A172 (cell line): ENCODE results near the gene NEDD8. TPM values are rescaled to one million over a fixed set of nuclear protein-coding genes. Genes with fewer than 3 reads are reported as not detected.

Experiments used
- DNase-seq: peaks from one replicate; pipeline ENCODE4 v3.0.0-alpha.2; 2015; ENCODE audit warnings: low spot score
- total RNA-seq: library from RNA; depleted of rRNA; stranded (reverse); fragments of >200 nt; shearing (Covaris generic); gene quantifications from 2 replicates; pipeline ENCODE4 v1.2.3, GENCODE V29; 2014

NEDD8 gene
- total RNA-seq, 1 experiment from 2014 or later = 286 TPM

DNA sequence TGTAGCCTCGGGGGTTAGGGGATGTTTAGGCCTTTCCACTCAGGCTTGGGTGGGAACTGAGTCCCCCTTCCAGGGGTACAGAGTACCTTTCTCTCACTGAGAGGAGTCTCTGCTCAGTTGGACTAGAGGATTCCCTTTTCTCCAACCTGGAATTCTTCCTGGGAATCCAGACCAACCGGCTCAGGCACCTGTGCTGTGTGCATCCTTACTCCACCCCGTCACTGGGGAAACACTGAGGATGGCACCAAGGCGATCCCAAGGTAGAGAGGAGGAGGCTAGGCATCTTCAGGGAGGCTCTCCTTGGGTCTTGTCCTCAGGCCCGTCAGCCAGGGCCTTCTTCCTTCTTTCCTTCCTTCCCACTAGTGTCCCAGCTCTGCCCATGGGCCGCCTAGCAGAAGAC is 31.7 kb upstream of the NEDD8 start:
- DNase-seq = no peak

DNA sequence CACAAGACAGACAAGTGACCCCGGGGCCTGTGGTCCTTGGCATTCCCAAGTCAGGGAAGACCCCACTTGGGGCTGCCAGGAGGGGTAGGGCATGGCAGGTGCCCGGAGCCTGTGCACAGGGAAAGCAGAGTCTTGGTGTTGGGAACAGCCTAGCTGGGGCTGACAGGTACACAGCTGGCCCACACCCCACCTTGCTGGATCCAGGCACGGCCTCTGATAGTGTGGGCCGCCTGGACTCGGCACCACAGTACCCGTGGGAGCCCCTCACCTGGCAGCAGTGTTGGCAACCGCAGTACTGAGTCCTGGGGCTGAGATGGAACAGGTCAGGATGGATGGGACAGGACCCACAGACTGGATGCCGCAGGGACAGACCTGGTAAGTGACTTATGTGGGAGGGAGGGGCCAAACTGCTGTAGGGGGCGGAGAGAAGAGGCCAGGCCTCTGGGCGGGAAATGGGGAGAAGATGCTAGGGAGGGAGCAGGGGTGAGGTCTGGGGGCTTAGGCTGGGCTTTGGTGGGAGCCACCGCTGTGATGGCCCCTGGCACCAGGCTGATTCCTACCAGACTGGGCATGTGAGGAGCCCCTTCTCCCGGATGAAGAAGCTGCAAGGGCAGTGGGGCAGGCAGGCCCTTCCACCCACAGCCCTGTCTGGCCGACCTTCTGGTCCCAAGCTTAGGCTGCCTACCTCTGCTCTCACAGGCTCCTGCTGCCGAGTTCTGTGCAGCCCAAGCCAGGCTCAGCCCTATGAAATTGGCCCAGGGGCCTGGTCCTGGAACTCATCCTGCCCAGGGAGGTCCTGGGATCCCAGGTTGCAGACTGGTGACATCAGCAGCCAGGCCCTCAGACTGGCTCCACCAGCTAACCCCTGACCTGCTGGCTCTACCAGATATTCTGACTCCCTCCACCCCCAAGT is 30.9 kb upstream of the NEDD8 start, which contains the start of gene TGM1:
Gene TGM1 (minus strand): TSS at position 357 of the 913 bp plus-strand sequence. CDS start 825 bp downstream, outside the sequence.
- DNase-seq = no peak

DNA sequence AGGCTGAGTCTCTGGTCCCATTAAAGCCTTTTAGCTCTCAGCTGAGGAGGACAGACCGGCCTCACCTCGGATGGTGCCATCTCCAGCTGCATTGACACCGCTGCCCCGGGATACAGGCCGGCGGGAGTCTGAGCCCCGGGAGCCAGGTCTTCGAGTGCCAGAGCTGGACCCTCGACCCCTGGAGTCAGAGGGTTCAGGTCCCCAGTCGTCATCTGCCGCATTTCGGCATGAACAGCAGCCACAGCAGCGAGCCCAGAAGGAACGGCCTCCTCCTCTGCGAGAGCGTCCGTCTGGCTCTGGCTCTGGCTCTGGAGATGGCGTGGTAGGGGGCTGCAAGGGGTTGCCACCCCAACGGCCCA is 29.8 kb upstream of the NEDD8 start:
- no peak for DNase-seq

DNA sequence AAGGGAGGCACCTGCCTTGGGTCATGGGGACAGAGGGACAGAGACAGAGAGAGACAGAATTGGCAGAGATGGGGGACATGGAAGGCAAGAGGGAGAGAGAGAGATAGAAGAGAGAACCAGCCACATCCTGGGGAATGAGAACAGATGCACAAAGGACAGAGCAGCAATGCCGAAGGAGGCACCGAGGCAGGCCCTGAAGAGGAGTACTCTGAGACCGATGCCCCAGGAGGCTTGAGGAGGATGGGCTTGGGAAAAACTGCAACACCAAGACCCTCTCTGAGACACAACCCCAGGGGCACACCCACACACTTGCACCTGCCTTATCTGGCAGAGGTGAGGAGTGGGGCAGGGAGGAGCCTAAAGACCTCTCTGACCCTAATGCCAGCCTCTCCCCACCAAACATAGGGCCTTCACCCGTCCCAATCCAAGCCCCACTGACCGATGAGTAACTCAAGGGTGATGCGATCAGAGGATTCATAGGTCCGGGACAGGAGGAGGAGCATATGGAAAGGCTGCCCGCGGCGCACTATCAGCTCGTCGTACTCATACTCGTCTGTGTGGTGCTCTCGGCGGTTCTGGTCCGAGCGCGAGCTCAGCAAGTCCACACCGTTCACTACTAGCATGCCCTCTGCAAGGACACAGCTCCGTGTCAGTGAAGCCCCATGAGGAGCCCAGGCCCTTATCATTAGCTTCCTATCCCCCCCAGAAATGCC is 29.2 kb upstream of the NEDD8 start:
- no peak for DNase-seq

GRCh38 chr14:24260780-24261157 is 28.6 kb upstream of the NEDD8 start:
- DNase-seq = no peak

DNA sequence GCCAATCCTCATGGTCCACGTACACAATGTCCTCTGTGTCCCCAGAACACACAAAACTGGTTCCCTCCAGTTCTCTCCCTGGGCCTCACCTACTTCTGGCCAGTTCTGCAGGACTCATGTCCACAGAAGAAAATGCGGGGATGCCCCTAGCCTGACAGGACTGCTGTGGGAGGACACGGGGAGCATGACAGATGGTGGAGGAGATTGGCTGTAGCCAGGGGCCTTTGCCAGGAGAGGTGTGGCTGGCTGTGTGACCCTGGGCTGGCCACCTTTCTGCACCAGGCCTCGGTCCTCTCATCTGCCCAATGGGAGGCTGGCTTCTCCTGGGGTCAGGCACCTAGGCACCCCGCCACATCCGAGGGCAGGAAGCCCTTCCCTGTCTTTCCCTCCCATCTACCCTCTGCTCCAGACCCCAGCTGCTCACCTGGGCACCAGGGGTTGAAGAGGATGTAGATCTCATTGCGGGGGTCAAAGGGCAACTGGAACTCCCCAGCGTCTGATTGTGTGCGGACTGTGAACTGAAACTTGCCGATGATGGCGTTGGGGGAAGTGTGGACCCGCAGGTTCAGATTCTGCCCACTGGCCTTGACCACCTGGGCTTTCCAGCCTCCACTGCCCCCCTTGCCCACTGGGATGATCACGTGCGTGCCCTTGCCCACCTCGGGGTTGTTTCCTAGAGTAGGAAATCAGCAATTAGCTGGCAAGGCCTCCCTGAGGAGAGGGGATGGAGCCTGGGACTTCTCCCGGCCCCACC is 28.0 kb upstream of the NEDD8 start:
- DNase-seq = no peak

- peak; percentile 7 for DNase-seq
Observed at GRCh38 chr14:24259282-24260025, 27.3 kb upstream of the NEDD8 start.

DNA sequence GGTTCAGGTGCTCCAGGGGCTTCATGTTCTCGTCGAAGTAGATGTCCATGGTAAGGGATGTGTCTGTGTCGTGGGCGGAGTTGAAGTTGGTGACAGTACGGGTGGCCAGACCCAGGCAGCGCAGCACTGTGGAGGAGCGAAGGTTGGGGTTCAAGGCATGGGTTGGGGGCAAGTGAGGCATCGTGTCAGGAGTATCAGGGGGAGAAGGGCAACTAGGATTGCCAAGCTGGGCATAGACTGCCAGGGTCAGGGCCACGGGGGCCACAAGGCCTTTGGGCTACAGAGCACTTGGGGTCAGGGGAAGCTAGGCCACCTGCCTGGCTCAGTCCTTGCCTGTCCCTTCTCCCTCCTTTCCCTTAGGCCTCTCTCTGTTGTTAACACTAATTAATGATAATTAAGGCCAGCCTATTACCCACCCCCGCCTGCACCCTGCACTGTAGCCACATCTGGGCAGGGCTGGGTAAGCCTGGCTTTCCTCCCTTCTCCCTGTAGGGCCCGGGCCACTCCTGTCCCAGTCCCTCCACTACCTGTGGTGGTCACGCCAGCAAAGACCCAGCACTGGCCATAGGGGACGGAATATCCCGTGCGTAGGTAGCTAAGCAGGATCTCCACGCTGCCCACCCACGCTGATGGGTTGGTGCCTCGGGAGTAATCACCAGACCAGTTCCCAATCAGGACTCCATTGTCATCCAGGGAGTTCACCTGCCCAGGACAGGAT is 26.5 kb upstream of the NEDD8 start:
- DNase-seq = no peak

GRCh38 chr14:24258119-24258518 is 26.0 kb upstream of the NEDD8 start:
- no peak for DNase-seq

GRCh38 chr14:24256960-24257359 is 24.8 kb upstream of the NEDD8 start:
- DNase-seq = no peak

DNA sequence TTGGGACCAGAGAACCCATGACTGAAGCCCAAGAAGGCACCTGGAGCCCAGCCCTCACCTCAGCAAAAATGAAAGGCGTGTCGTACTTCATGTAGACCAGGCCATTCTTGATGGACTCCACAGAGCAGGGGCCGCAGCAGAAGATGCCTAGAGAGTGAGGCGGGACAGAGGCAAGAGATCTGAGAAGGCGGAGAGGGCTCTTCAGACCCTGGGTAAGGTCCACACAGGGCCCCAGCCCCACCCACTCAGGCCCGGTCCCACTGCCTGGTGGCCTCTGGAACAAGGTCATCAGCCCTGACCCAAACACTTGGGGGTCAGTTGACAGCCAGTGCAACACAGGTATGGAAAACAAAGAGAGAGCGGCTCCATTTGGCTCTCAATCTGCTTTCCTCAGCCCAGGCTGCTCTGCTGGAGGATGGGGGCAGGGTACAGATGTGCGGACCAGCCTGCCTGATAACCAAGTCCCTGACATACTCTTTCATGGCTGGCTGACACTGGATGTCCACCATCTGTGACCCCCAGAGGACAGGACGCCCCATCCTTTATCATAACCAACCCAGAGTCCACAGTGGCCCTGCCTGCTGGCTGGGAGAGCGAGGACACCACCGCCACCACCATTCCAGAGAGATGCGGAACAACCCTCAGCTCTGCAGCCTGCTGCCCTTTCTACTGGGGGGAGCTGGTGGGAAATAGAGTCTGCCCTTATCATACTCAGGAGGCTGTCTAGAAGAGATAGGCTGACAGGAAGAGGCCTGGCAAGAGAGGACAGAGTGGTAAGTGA is 24.0 kb upstream of the NEDD8 start:
- no peak for DNase-seq

DNA sequence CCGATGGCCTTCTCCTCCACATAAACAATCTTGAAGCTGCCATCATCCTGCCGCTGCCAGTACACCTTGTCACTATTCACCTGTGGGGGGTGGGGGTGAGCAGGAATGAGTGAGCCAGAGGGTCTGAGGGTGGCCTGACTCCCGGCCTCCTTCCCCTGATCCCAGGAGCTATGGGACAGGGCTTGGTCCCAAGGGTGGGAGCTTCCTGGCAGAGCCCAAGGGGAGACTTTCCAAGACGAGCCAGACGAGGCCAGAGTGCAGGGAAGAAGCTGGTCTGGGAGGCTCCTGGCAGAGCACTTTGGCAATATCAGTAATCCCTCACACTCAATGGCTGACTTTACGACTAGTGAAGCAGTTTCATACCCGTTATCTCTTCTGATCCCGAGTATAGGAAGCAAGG is 23.3 kb upstream of the NEDD8 start:
- DNase-seq = no peak

- no peak for DNase-seq
Observed at GRCh38 chr14:24254630-24255392, 22.6 kb upstream of the NEDD8 start.

DNA sequence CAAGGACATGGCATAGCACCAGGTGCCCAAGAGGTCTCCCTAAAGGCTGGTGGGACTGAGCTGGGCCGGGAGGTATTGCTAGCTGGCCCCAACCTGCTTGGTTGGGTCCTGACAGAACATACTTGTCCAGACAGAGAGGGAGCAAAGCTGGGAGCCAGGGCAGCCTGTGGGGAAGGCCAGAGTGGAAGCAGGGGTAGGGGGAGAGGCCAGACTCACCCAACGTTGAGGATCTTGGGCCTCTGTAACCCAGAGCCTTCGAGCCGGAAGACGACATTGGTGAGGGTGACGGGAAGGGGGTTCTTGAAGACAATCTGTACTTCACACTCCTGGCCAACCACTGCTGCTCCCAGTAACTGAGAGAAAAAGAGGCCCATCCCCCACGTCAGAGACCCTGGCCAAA is 21.8 kb upstream of the NEDD8 start:
- DNase-seq = no peak

- no peak for DNase-seq
Observed at GRCh38 chr14:24252289-24253124, 20.3 kb upstream of the NEDD8 start.

GRCh38 chr14:24251880-24252288 is 19.7 kb upstream of the NEDD8 start:
- peak; percentile 55 for DNase-seq

- DNase-seq = no peak
Observed at GRCh38 chr14:24250354-24250753, 18.2 kb upstream of the NEDD8 start.

- no peak for DNase-seq
Observed at GRCh38 chr14:24249230-24250021, 17.3 kb upstream of the NEDD8 start.
